Smooth muscle cell of bladder (primary cell): ENCODE measurements around the gene PCDHB1. TPM values are rescaled to one million over a fixed set of nuclear protein-coding genes. Genes with fewer than 3 reads are reported as not detected.

Source experiments
- total RNA-seq: library from RNA; depleted of rRNA; stranded (reverse); fragments of >200 nt; gene quantifications from 2 replicates; pipeline ENCODE4 v1.2.3, GENCODE V29; 2014

The PCDHB1 gene
- total RNA-seq = not detected in 2 replicates

GRCh38 chr5:141050622-141051520, at the start of gene PCDHB1:
Gene PCDHB1, plus strand, starts transcription at chr5:141051374. Its CDS starts 97 bp downstream, at chr5:141051471.

GRCh38 chr5:141094481-141095262, 43.5 kb downstream of the PCDHB1 start, which contains the start of gene PCDHB2:
Gene PCDHB2, plus strand, starts transcription at chr5:141094615. Its CDS starts 176 bp downstream, at chr5:141094791.

GRCh38 chr5:141100243-141100805, 49.1 kb downstream of the PCDHB1 start, which contains the start of gene PCDHB3:
Gene PCDHB3, plus strand, starts transcription at chr5:141100473. Its CDS starts 177 bp downstream, at chr5:141100650.

Other genes with a start within 250 kb of the PCDHB1 start
- gene PCDHA4, start 244.3 kb upstream of the PCDHB1 start, total RNA-seq = 0.14 and 0.37 TPM in 2 replicates
- under 0.01 and 0.09 TPM in 2 replicates for gene PCDHA5, start 229.8 kb upstream of the PCDHB1 start, total RNA-seq
- 0.14 and 0.55 TPM in 2 replicates for gene PCDHA6, start 223.4 kb upstream of the PCDHB1 start, total RNA-seq
- gene PCDHA7, start 217.1 kb upstream of the PCDHB1 start, total RNA-seq = 0.57 and 0.83 TPM in 2 replicates
- gene PCDHA8, start 210.2 kb upstream of the PCDHB1 start, total RNA-seq = under 0.01 and 0.09 TPM in 2 replicates
- gene PCDHA9, start 203.0 kb upstream of the PCDHB1 start, total RNA-seq = under 0.01 and 0.18 TPM in 2 replicates
- gene PCDHA10, start 195.5 kb upstream of the PCDHB1 start, total RNA-seq = 0.14 and 0.28 TPM in 2 replicates
- gene PCDHA11, start 182.4 kb upstream of the PCDHB1 start, total RNA-seq = under 0.01 and 0.65 TPM in 2 replicates
- gene PCDHA12, start 176.1 kb upstream of the PCDHB1 start, total RNA-seq = under 0.01 and 0.09 TPM in 2 replicates
- gene PCDHA13, start 169.2 kb upstream of the PCDHB1 start, total RNA-seq = under 0.01 and 0.09 TPM in 2 replicates
- gene PCDHAC1, start 125.1 kb upstream of the PCDHB1 start, total RNA-seq = 0.14 and 0.18 TPM in 2 replicates
- 0.14 and 0.28 TPM in 2 replicates for gene PCDHAC2, start 84.9 kb upstream of the PCDHB1 start, total RNA-seq
- 1.6 and 1.8 TPM in 2 replicates for gene PCDHB2, start 43.2 kb downstream of the PCDHB1 start, total RNA-seq
- 0.55 and 0.57 TPM in 2 replicates for gene PCDHB3, start 49.1 kb downstream of the PCDHB1 start, total RNA-seq
- gene PCDHB4, start 70.4 kb downstream of the PCDHB1 start, total RNA-seq = 0.09 and 0.14 TPM in 2 replicates
- gene PCDHB5, start 83.8 kb downstream of the PCDHB1 start, total RNA-seq = 0.57 and 1.4 TPM in 2 replicates
- under 0.01 and 0.09 TPM in 2 replicates for gene PCDHB6, start 98.7 kb downstream of the PCDHB1 start, total RNA-seq
- gene PCDHB7, start 121.3 kb downstream of the PCDHB1 start, total RNA-seq = 0.18 and 0.71 TPM in 2 replicates
- 0.09 and 0.43 TPM in 2 replicates for gene PCDHB8, start 126.4 kb downstream of the PCDHB1 start, total RNA-seq
- gene PCDHB16, start 131.0 kb downstream of the PCDHB1 start, total RNA-seq = 0.18 and 0.85 TPM in 2 replicates
- 0.09 and 0.14 TPM in 2 replicates for gene PCDHB9, start 135.8 kb downstream of the PCDHB1 start, total RNA-seq
- gene PCDHB10, start 141.0 kb downstream of the PCDHB1 start, total RNA-seq = 0.28 and 0.71 TPM in 2 replicates
- 0.18 and 0.28 TPM in 2 replicates for gene PCDHB11, start 148.3 kb downstream of the PCDHB1 start, total RNA-seq
- gene PCDHB12, start 157.3 kb downstream of the PCDHB1 start, total RNA-seq = 0.09 and 0.43 TPM in 2 replicates
- 0.28 TPM in 2 replicates for gene PCDHB13, start 162.5 kb downstream of the PCDHB1 start, total RNA-seq
- gene PCDHB14, start 172.0 kb downstream of the PCDHB1 start, total RNA-seq = 0.46 and 0.85 TPM in 2 replicates
- 0.46 and 0.71 TPM in 2 replicates for gene PCDHB15, start 194.0 kb downstream of the PCDHB1 start, total RNA-seq